ENCODE results near the gene ACOT12. TPM values are rescaled to one million over a fixed set of nuclear protein-coding genes. Genes with fewer than 3 reads are reported as not detected.

ACOT12 gene
- total and polyA plus RNA-seq, 2 of the 13 experiments (the other 11 are each of a cell fraction or from before 2014, with no cell fraction given): not detected

- TF ChIP-seq PATZ1 (CRISPR knock-in tag; IDR thresholded peaks at IDR 0.05): peak; percentile 31; the same call in 1 of the 2 replicates
- TF ChIP-seq HMG20A (CRISPR knock-in tag; IDR thresholded peaks at IDR 0.05; ENCODE audit: borderline replicate concordance): peak; percentile 83
- no peak for TF ChIP-seq MZF1 (CRISPR knock-in tag; IDR thresholded peaks at IDR 0.05; ENCODE audit: borderline replicate concordance)
- no peak for TF ChIP-seq ZNF430 (CRISPR knock-in tag; IDR thresholded peaks at IDR 0.05)
- TF ChIP-seq ZSCAN9 (CRISPR knock-in tag; IDR thresholded peaks at IDR 0.05; ENCODE audit: borderline replicate concordance): peak; percentile 36; the same call in 1 of the 2 replicates
- peak in 1 of 2 experiments; percentile 8; a peak in 1 of 4 replicates for TF ChIP-seq REST (IDR thresholded peaks at IDR 0.05; ENCODE audit: borderline replicate concordance in 1 of 2, low read depth in 1 of 2, low read length in 2 of 2)
- TF ChIP-seq THYN1 (CRISPR knock-in tag; IDR thresholded peaks at IDR 0.05; ENCODE audit: borderline replicate concordance, low read depth): no peak
- no peak for TF ChIP-seq SP140L (CRISPR knock-in tag; IDR thresholded peaks at IDR 0.05; ENCODE audit: borderline replicate concordance)
- TF ChIP-seq ZMAT3 (CRISPR knock-in tag; conservative IDR thresholded peaks at IDR 0.05): 0 out of 2 replicates have a peak, but pooled peaks have one; percentile 38
- peak; percentile 40; the same call in 1 of the 2 replicates for TF ChIP-seq NR2C2 (CRISPR knock-in tag; IDR thresholded peaks at IDR 0.05; ENCODE audit: borderline replicate concordance)
- no peak for TF ChIP-seq TGIF2 (CRISPR knock-in tag; IDR thresholded peaks at IDR 0.05)
- TF ChIP-seq HDAC2 (CRISPR knock-in tag; IDR thresholded peaks at IDR 0.05): peak; percentile 86; the same call in 1 of the 2 replicates
- no peak for TF ChIP-seq MAFK (conservative IDR thresholded peaks at IDR 0.05 in 1 of 2, IDR thresholded peaks at IDR 0.05 in 1 of 2; ENCODE audit: low read length in 2 of 2)
- TF ChIP-seq BCL6 (CRISPR knock-in tag; IDR thresholded peaks at IDR 0.05): peak; percentile 95
- peak; percentile 83 for TF ChIP-seq RXRB (CRISPR knock-in tag; IDR thresholded peaks at IDR 0.05; ENCODE audit: borderline replicate concordance)
- peak; percentile 82 for TF ChIP-seq RERE (CRISPR knock-in tag; IDR thresholded peaks at IDR 0.05; ENCODE audit: low read depth)
- TF ChIP-seq ZNF101 (CRISPR knock-in tag; IDR thresholded peaks at IDR 0.05; ENCODE audit: borderline replicate concordance, low read depth): no peak
- TF ChIP-seq RARA (CRISPR knock-in tag; IDR thresholded peaks at IDR 0.05): peak; percentile 84
- peak; percentile 76; the same call in 1 of the 2 replicates for TF ChIP-seq TARDBP (CRISPR knock-in tag; IDR thresholded peaks at IDR 0.05)
These were observed 22.5 kb downstream of the ACOT12 start (continued) for GRCh38 chr5:81371354-81371876.
